Omental fat pad (tissue), 4 donors: ENCODE measurements around the gene CTCFL. TPM values are rescaled to one million over a fixed set of nuclear protein-coding genes. Genes with fewer than 3 reads are reported as not detected.

Source experiments
- ATAC-seq: fragments of 150-250 bp; one replicate; pipeline ENCODE4 v1.9.1; 2016; ENCODE audit warnings: mild to moderate bottlenecking, moderate library complexity; ENCODE audit not compliant: low FRiP score
- DNase-seq: peaks from one replicate; pipeline ENCODE4 v3.0.0-alpha.2; 2019; ENCODE audit warnings: low spot score
- total RNA-seq, 4 donors: library from RNA; depleted of rRNA; stranded (reverse); fragments of >200 nt; gene quantifications; one replicate each; pipeline ENCODE4 v1.1.0, GENCODE V29; 2016
- TF ChIP-seq, protein P1 (sequence below), 3 donors: fragments of 450-650 bp; IDR thresholded peaks; one replicate each; pipeline ENCODE4 v1.5.1; 2016 to 2017; ENCODE audit warnings: antibody characterized with exemption in 3 of 3, mild to moderate bottlenecking in 3 of 3, moderate library complexity in 2 of 3

Gene CTCFL
- total RNA-seq, 4 donors from 2014 or later: not detected

DNA sequence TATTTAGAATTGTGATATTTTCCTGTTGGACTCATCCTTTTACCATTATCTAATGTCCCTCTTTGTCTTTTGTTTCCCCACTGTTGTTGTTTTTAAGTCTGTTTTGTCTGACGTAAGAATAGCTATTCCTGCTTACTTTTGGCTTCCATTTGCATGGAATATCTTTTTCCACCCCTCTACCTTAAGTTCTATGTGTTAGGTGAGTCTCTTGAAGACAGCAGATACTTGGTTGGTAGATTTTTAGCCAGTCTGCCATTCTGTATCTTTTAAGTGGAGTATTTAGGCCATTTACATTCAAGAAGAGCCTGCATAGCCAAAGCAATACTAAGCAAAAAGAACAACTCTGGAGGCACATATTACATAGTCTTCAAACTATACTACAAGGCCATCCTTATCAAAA lies 39.2 kb downstream of the CTCFL start:
- ATAC-seq (no peak), DNase-seq (no peak)
- TF ChIP-seq, protein P1, sequence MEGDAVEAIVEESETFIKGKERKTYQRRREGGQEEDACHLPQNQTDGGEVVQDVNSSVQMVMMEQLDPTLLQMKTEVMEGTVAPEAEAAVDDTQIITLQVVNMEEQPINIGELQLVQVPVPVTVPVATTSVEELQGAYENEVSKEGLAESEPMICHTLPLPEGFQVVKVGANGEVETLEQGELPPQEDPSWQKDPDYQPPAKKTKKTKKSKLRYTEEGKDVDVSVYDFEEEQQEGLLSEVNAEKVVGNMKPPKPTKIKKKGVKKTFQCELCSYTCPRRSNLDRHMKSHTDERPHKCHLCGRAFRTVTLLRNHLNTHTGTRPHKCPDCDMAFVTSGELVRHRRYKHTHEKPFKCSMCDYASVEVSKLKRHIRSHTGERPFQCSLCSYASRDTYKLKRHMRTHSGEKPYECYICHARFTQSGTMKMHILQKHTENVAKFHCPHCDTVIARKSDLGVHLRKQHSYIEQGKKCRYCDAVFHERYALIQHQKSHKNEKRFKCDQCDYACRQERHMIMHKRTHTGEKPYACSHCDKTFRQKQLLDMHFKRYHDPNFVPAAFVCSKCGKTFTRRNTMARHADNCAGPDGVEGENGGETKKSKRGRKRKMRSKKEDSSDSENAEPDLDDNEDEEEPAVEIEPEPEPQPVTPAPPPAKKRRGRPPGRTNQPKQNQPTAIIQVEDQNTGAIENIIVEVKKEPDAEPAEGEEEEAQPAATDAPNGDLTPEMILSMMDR (IDR thresholded peaks at IDR 0.05): no peak

DNA sequence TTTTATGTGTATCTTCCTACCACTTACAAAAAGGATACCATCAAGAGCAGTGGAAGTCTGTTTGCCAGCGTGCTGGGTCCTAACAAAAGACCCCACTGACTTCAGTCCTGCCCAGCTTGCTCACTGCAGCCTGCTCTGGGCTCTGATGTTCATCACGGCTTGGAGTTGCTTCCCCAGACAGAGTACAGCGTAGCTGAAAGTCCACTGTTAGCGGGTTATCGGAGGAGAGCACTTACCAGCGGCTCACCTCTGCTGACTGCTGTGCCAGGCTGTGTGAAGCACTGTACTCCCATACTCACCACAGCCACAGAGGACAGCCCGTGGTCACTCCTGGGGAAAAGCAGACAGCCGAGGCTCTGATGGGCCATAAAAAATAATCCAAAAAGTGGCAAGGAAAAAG lies 40.2 kb downstream of the CTCFL start:
- ATAC-seq: no peak
- TF ChIP-seq, protein P1 (IDR thresholded peaks at IDR 0.05): no peak
- no peak for DNase-seq

DNA sequence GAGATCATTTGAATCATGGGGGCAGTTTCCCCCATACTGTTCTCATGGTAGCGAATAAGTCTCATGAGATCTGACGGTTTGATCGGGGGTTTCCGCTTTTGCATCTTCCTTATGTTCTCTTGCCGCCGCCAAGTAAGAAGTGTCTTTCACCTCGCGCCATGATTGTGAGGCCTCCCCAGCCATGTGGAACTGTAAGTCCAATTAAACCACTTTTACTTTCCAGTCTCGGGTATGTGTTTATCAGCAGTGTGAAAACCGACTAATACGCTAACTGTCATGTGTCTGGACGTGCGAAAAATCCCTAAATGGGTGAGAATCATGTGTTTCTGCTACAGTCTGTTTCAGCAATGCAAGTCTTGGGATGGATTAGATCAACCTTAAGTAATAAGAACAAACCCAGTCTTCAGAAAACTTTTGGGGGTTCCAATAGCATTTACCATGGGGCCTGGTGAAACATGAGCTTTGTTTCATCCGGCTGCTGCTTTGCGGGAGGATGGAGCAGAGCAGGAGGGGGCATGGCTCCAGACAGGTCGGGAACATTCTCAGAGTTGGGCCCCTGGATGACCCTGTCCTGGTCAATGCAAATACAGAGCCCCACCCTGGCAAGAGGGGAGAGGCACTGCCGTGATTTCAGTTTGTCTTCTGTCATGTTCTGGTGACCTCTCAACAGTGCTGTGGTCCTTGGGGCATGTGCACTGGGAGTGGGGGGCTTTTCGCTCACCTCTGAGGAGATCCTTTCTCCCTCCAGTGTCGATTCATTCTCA lies 41.5 kb downstream of the CTCFL start:
- DNase-seq: no peak
- TF ChIP-seq, protein P1 (IDR thresholded peaks at IDR 0.05): no peak

DNA sequence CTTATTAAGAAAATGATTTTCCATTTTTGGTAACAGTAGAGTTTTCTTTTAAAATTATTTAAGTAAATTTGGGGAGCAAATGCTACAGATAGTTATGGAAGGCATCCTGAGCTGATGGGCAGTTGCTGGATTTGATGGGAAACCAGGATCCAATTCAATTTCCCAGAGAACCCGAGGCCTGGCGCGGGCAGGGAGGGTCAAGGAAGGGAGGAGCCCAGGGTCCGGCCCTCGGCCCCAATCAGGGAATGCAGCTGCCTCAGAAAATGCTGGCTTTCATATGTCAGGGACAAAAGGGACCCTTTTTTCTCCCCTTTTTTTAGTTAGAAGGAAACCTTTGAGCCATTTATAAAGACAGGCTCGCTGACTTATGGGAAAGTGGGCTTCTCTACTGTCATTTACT lies 42.1 kb downstream of the CTCFL start:
- no peak for ATAC-seq
- DNase-seq: no peak

More for the DNA sequence above, 41.5 kb downstream of the CTCFL start:
- ATAC-seq: no peak

DNA sequence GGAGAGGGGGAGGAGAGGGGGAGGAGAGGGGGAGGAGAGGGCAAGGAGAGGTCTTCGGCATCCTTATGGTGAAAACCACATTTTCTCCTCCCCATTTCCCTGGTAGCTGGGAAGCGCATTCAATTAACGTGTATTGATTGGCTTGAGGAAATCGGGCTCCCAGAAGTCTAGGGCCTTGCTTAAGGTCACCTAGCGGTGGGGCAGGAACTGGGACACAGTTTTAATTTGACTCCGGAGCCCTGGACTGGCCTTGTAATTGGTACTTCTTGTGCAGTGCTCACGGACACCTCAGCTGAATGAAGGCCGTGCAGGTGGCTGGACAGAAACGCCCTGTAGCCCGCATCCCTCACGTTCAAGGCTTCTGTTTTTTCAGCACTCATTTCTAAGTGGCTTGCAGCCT lies 42.8 kb downstream of the CTCFL start:
- TF ChIP-seq, protein P1 (IDR thresholded peaks at IDR 0.05): no peak
- no peak for ATAC-seq
- no peak for DNase-seq

More for the DNA sequence above, 42.1 kb downstream of the CTCFL start:
- TF ChIP-seq, protein P1 (IDR thresholded peaks at IDR 0.05): no peak

DNA sequence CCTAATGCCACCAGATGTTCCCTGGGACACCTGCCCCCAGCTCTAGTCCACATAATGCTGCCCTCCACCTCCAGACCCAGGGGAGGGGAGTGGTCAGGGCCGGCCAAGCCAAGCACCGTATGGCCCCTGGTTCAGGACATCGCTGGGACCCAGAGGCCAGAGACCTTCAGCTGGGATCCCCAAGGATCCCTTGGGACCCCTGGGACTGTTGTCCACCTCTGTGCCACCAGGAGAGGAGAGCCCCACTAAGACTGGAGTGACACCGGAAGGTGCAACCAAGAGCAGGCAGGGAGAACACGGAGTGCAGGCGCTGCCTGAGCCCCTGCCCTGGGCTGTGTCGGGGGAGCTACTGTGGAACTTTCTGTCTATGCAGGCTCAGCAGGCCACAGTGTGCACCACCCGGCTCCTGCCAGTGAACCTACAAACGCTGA lies 43.6 kb downstream of the CTCFL start:
- TF ChIP-seq, protein P1 (IDR thresholded peaks at IDR 0.05): no peak
- no peak for ATAC-seq
- no peak for DNase-seq
